Upper lobe of left lung (tissue), 6 donors: Measurements from ENCODE around the gene ADAMTS2. TPM values are rescaled to one million over a fixed set of nuclear protein-coding genes. Genes with fewer than 3 reads are reported as not detected.
A peak's percentile ranks its signal among the peaks of the same experiment; 100 is the strongest.

Source experiments
- ATAC-seq, 2 donors: fragments of 200-7000 bp; cut with Tn5 transposase; one replicate each; pipeline ENCODE4 v1.9.1; 2022; ENCODE audit warnings: mild to moderate bottlenecking in 2 of 2, moderate library complexity in 2 of 2; ENCODE audit not compliant: low FRiP score in 2 of 2
- DNase-seq, 2 donors: peaks; one replicate each; pipeline ENCODE4 v3.0.0-alpha.2; 2019 to 2020
- H3K27ac ChIP-seq, 4 donors: fragments of 200-600 bp; sonication (generic); one replicate each; pipeline ENCODE4 v1.5.1; 2016 to 2019
- H3K27me3 ChIP-seq, 4 donors: fragments of 200-600 bp; sonication (generic); one replicate each; pipeline ENCODE4 v1.5.1; 2017 to 2019
- H3K36me3 ChIP-seq, 4 donors: fragments of 200-600 bp; sonication (generic); one replicate each; pipeline ENCODE4 v1.5.1; 2016 to 2019
- H3K4me1 ChIP-seq, 4 donors: fragments of 200-600 bp; sonication (generic); one replicate each; pipeline ENCODE4 v1.5.1; 2018 to 2019
- H3K4me3 ChIP-seq, 4 donors: fragments of 200-600 bp; sonication (generic); one replicate each; pipeline ENCODE4 v1.5.1; 2017 to 2019; ENCODE audit warnings: mild to moderate bottlenecking in 2 of 4, moderate library complexity in 1 of 4
- H3K9me3 ChIP-seq, 4 donors: fragments of 200-600 bp; sonication (generic); one replicate each; pipeline ENCODE4 v1.5.1; 2018 to 2019
- CTCF ChIP-seq, 6 experiments: fragments of 450-650 bp in 4 of 6; fragments of 200-600 bp in 2 of 6; sonication (generic) in 2 of 6; IDR thresholded peaks; one replicate each; pipeline ENCODE4 v1.5.1; 2016 to 2019; ENCODE audit warnings: antibody characterized with exemption in 6 of 6
- EP300 ChIP-seq, 4 donors: sonication (generic); formaldehyde crosslinking; IDR thresholded peaks; one replicate each; pipeline ENCODE4 v1.5.1; 2017; ENCODE audit warnings: antibody characterized with exemption in 4 of 4, control low read depth in 2 of 4
- POLR2A ChIP-seq, 4 donors: fragments of 450-650 bp; IDR thresholded peaks; one replicate each; pipeline ENCODE4 v1.5.1; 2016 to 2017; ENCODE audit warnings: antibody characterized with exemption in 4 of 4, mild to moderate bottlenecking in 2 of 4
- POLR2AphosphoS5 ChIP-seq, 2 donors: sonication (generic); formaldehyde crosslinking; IDR thresholded peaks; one replicate each; pipeline ENCODE4 v1.5.1; 2017; ENCODE audit warnings: antibody characterized with exemption in 2 of 2
- WGBS, 2 donors: methylation state at CpG; one replicate each; pipeline ENCODE4 v1.1.5; 2017 to 2018; 5-methylcytosine and 5-hydroxymethylcytosine counted together
- total RNA-seq, 6 donors: library from RNA; depleted of rRNA in 4 of 6; stranded (reverse); fragments of >200 nt in 4 of 6; gene quantifications; one replicate each; pipeline versions ENCODE4 v1.1.0 to v1.2.1, GENCODE V29; 2016 to 2021
- donor health status: DM: no; HTN: no; CAD: no; lungs with moderate emphysema.
- donor health status: DM: no; HTN: yes; CAD: no; lungs with severe emphysema.

Gene ADAMTS2
- total RNA-seq, 6 donors from 2014 or later, result 10.0 to 114 (median 25.7) TPM

GRCh38 chr5:179278119-179278518 is 67.1 kb downstream of the ADAMTS2 start:
- DNase-seq, result no peak
- Histone ChIP-seq H3K9me3 (no peaks in the 10 kb centered on the region), H3K27ac (peak overlapping the region in 3 of 4 donors; percentile 7 to 49 (median 38)), H3K4me1 (peaks cover 0 to 17% (median 8%) of the 10 kb centered on the region in 4 donors), H3K36me3 (no peaks in the 10 kb centered on the region), H3K27me3 (no peaks in the 10 kb centered on the region), H3K4me3 (no peak overlapping the region)
- 25 to 64% methylated on average over 4 to 6 of the region's 10 CpGs for WGBS, 2 donors
- no peak for ATAC-seq
- TF ChIP-seq POLR2AphosphoS5 (IDR thresholded peaks at IDR 0.05) (no peak), EP300 (IDR thresholded peaks at IDR 0.05) (no peak), POLR2A (IDR thresholded peaks at IDR 0.05) (no peak), CTCF (IDR thresholded peaks at IDR 0.05) (no peak)

GRCh38 chr5:179276838-179277395 is 68.3 kb downstream of the ADAMTS2 start:
- Histone ChIP-seq H3K27me3 (no peaks in the 10 kb centered on the region), H3K4me3 (no peak overlapping the region), H3K9me3 (no peaks in the 10 kb centered on the region), H3K27ac (peak overlapping the region; percentile 75 to 87 (median 82)), H3K4me1 (peaks cover 0 to 20% (median 10%) of the 10 kb centered on the region in 4 donors), H3K36me3 (no peaks in the 10 kb centered on the region)
- no peak for ATAC-seq
- DNase-seq, result no peak
- TF ChIP-seq POLR2A (IDR thresholded peaks at IDR 0.05) (no peak), POLR2AphosphoS5 (IDR thresholded peaks at IDR 0.05) (no peak), CTCF (IDR thresholded peaks at IDR 0.05) (no peak), EP300 (IDR thresholded peaks at IDR 0.05) (no peak)
- 90 to 94% methylated on average over 9 to 16 of the region's 17 CpGs for WGBS, 2 donors

GRCh38 chr5:179275941-179276837 is 69.1 kb downstream of the ADAMTS2 start:
- ATAC-seq (peak; percentile 64 to 92), DNase-seq (peak; percentile 40 to 67)
- no peaks in the 10 kb centered on the region for H3K36me3 ChIP-seq
- 83 to 86% methylated on average over 16 to 23 of the region's 23 CpGs for WGBS, 2 donors
- no peaks in the 10 kb centered on the region for H3K27me3 ChIP-seq
- peaks cover 5 to 23% (median 14%) of the 10 kb centered on the region in 4 donors for H3K4me1 ChIP-seq
- H3K27ac ChIP-seq, result peak overlapping the region; percentile 77 to 87 (median 82)
- no peaks in the 10 kb centered on the region for H3K9me3 ChIP-seq
- no peak overlapping the region for H3K4me3 ChIP-seq
- TF ChIP-seq POLR2AphosphoS5 (IDR thresholded peaks at IDR 0.05) (peak; percentile 45 to 47), CTCF (IDR thresholded peaks at IDR 0.05) (no peak), POLR2A (IDR thresholded peaks at IDR 0.05) (no peak), EP300 (IDR thresholded peaks at IDR 0.05) (peak in 1 of 4 donors; percentile 35)

- Histone ChIP-seq H3K36me3 (no peaks in the 10 kb centered on the region), H3K4me1 (peaks cover 6 to 26% (median 18%) of the 10 kb centered on the region in 4 donors), H3K27ac (peak overlapping the region; percentile 77 to 87 (median 82)), H3K4me3 (no peak overlapping the region), H3K27me3 (no peaks in the 10 kb centered on the region), H3K9me3 (no peaks in the 10 kb centered on the region)
- ATAC-seq (peak in 1 of 2 donors; percentile 5), DNase-seq (no peak)
- TF ChIP-seq CTCF (IDR thresholded peaks at IDR 0.05), result no peak
- no peak for TF ChIP-seq POLR2A (IDR thresholded peaks at IDR 0.05)
- no peak for TF ChIP-seq EP300 (IDR thresholded peaks at IDR 0.05)
- no peak for TF ChIP-seq POLR2AphosphoS5 (IDR thresholded peaks at IDR 0.05)
- WGBS, 2 donors, result 72 to 80% methylated on average over 12 to 15 of the region's 15 CpGs
Measured at GRCh38 chr5:179275381-179275878, 69.8 kb downstream of the ADAMTS2 start.
